Measurements from ENCODE around the gene BAHCC1.
A peak's percentile ranks its signal among the peaks of the same experiment; 100 is the strongest.

- TF ChIP-seq POLR2AphosphoS5 (IDR thresholded peaks at IDR 0.05; ENCODE audit: low read depth, low read length) (peak; percentile 24; the same call in 1 of the 2 replicates), POLR2A (IDR thresholded peaks at IDR 0.05; ENCODE audit: low read depth, low read length) (peak; percentile 50), TAF1 (IDR thresholded peaks at IDR 0.05; ENCODE audit: borderline replicate concordance, low read depth, low read length) (no peak)
Observed at GRCh38 chr17:81510785-81511553, 115.7 kb downstream of the BAHCC1 start.

All from GM12892 (cell line).